Immature natural killer cell (primary cell): ENCODE measurements around the gene MCM8. TPM values are rescaled to one million over a fixed set of nuclear protein-coding genes. Genes with fewer than 3 reads are reported as not detected.

Source experiments
- DNase-seq, 3 donors: peaks; one replicate each; pipeline ENCODE4 v3.0.0; 2022; ENCODE audit warnings: mixed read lengths in 1 of 3
- H3K27ac Mint-ChIP-seq, 6 donors: one replicate each; pipeline ENCODE4 v1.8.0; 2020; ENCODE audit warnings: mixed read lengths in 6 of 6, mild to moderate bottlenecking in 5 of 6, inconsistent platforms in 4 of 6, moderate library complexity in 3 of 6
- H3K27me3 Mint-ChIP-seq, 3 donors: one replicate each; pipeline ENCODE4 v1.8.0; 2020 to 2021; ENCODE audit warnings: low read depth in 3 of 3, mild to moderate bottlenecking in 3 of 3, mixed read lengths in 3 of 3, moderate library complexity in 3 of 3, inconsistent platforms in 1 of 3
- H3K36me3 Mint-ChIP-seq, 3 donors: one replicate each; pipeline ENCODE4 v1.8.0; 2020; ENCODE audit warnings: mixed read lengths in 3 of 3, inconsistent platforms in 2 of 3, mild to moderate bottlenecking in 2 of 3
- H3K4me1 Mint-ChIP-seq, 2 donors: one replicate each; pipeline ENCODE4 v1.8.0; 2020; ENCODE audit warnings: inconsistent platforms in 2 of 2, mild to moderate bottlenecking in 2 of 2, mixed read lengths in 2 of 2, moderate library complexity in 1 of 2
- H3K4me3 Mint-ChIP-seq, 5 donors: one replicate each; pipeline ENCODE4 v1.8.0; 2020; ENCODE audit warnings: mild to moderate bottlenecking in 5 of 5, mixed read lengths in 5 of 5, inconsistent platforms in 3 of 5, moderate library complexity in 3 of 5
- H3K9me3 Mint-ChIP-seq, 6 donors: one replicate each; pipeline ENCODE4 v1.8.0; 2020; ENCODE audit warnings: mild to moderate bottlenecking in 6 of 6, mixed read lengths in 6 of 6, inconsistent platforms in 4 of 6, moderate library complexity in 3 of 6
- polyA plus RNA-seq, 3 donors: library from polyadenylated mRNA; unstranded; fragments of 300-500 nt; fragmentation: Illumina TruSeq; gene quantifications; one replicate each; pipeline ENCODE4 v1.2.3, GENCODE V29; 2021

The MCM8 gene
- polyA plus RNA-seq, 3 donors from 2014 or later, result 0.04 to 3.1 (median 1.0) TPM

- Mint-ChIP-seq H3K4me3 (no peak overlapping the region), H3K36me3 (peaks cover 19 to 32% (median 19%) of the 10 kb centered on the region in 3 donors), H3K4me1 (no peaks in the 10 kb centered on the region), H3K27me3 (no peaks in the 10 kb centered on the region), H3K27ac (no peak overlapping the region), H3K9me3 (no peaks in the 10 kb centered on the region)
- no peak for DNase-seq
Observed at GRCh38 chr20:6041808-6042265, 91.4 kb downstream of the MCM8 start.

GRCh38 chr20:6044115-6044514 lies 93.7 kb downstream of the MCM8 start:
- H3K36me3 Mint-ChIP-seq, result peaks cover 15 to 24% (median 19%) of the 10 kb centered on the region in 3 donors
- no peaks in the 10 kb centered on the region for H3K9me3 Mint-ChIP-seq
- no peaks in the 10 kb centered on the region for H3K27me3 Mint-ChIP-seq
- H3K27ac Mint-ChIP-seq, result no peak overlapping the region
- no peak for DNase-seq
- peaks cover 4 to 7% of the 10 kb centered on the region in 2 donors for H3K4me1 Mint-ChIP-seq
- no peak overlapping the region for H3K4me3 Mint-ChIP-seq

GRCh38 chr20:6045566-6045965 lies 95.1 kb downstream of the MCM8 start:
- Mint-ChIP-seq H3K4me1 (peaks cover 4 to 8% of the 10 kb centered on the region in 2 donors), H3K9me3 (no peaks in the 10 kb centered on the region), H3K27ac (no peak overlapping the region), H3K36me3 (peaks cover 2 to 16% (median 10%) of the 10 kb centered on the region in 3 donors), H3K27me3 (peaks cover 0 to 3% (median 2%) of the 10 kb centered on the region in 3 donors), H3K4me3 (no peak overlapping the region)
- no peak for DNase-seq

- no peak for DNase-seq
- Mint-ChIP-seq H3K36me3 (peaks cover 0 to 13% (median 7%) of the 10 kb centered on the region in 3 donors), H3K4me3 (no peak overlapping the region), H3K27ac (no peak overlapping the region), H3K4me1 (peaks cover 4 to 8% of the 10 kb centered on the region in 2 donors), H3K9me3 (no peaks in the 10 kb centered on the region), H3K27me3 (peaks cover 0 to 9% (median 5%) of the 10 kb centered on the region in 3 donors)
Observed at GRCh38 chr20:6046432-6046831, 96.0 kb downstream of the MCM8 start.

GRCh38 chr20:6048391-6048790 lies 97.9 kb downstream of the MCM8 start:
- Mint-ChIP-seq H3K4me1 (peaks cover 8 to 13% of the 10 kb centered on the region in 2 donors), H3K27me3 (peaks cover 2 to 9% (median 8%) of the 10 kb centered on the region in 3 donors), H3K36me3 (peaks cover 4 to 13% (median 7%) of the 10 kb centered on the region in 3 donors), H3K9me3 (no peaks in the 10 kb centered on the region), H3K4me3 (no peak overlapping the region), H3K27ac (no peak overlapping the region)
- DNase-seq, result no peak

Other genes starting within 250 kb of the MCM8 start
- 10 to 100 TPM; 22.1 to 29.9 (median 27.0) TPM for gene SHLD1, start 200.3 kb upstream of the MCM8 start, polyA plus RNA-seq
- not detected for gene CHGB, start 39.1 kb upstream of the MCM8 start, polyA plus RNA-seq
- 10 to 100 TPM; 12.7 to 15.3 (median 14.6) TPM for gene TRMT6, start 119 bp upstream of the MCM8 start, polyA plus RNA-seq
- gene CRLS1, start 55.5 kb downstream of the MCM8 start, polyA plus RNA-seq, result 10 to 100 TPM; 37.2 to 54.5 (median 39.8) TPM
- not detected for gene LRRN4, start 103.4 kb downstream of the MCM8 start, polyA plus RNA-seq
- gene FERMT1, start 172.4 kb downstream of the MCM8 start, polyA plus RNA-seq, result not detected